GM21717 (cell line): ENCODE measurements around the gene THAP4.

ENCODE experiments used
- ATAC-seq: cut with Tn5 transposase; IDR thresholded peaks from one replicate; pipeline ENCODE4 v1.9.1; 2021; ENCODE audit warnings: mild to moderate bottlenecking, moderate library complexity; ENCODE audit not compliant: unreplicated experiment

The THAP4 gene

DNA sequence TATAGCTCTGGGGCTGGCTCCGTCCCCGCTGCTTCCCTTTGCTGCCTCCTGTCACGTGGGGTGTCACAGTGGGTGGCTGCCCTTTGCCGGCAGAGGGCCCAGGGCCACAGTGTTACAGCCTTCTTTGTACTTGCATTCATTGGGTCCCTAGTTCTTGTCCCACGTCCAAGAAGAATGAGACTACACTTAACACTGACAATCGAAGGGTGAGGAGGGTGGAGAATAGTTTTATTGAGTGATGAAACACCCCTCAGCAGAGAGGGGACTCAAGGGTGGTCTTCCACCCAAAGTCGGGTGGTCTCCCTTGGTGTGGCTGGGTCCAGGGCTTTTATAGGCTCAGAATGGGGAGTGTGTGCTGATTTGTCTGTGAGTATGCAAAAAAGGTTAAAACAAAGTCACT, 2.4 kb upstream of the THAP4 start:
- no peak for ATAC-seq

DNA sequence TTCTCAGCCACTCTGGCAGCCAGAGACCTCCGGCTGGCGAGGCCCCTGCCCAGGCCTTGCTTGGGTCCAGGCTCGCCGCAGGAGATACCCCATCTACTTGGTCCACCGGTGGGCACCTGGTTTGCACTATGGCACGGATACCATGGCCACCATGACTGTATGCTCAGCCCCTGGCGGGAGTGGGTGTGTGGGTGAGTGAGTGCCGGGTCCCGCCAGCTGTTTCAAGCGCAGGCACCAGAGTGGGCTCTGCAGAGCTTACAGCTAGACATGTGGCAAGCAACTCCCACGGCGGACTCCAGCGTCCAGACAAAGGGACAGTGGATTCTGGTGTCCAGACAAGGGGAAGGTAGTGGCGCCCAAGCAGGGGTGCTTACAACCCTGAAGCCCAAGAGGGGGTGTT, 2.0 kb upstream of the THAP4 start:
- ATAC-seq, result no peak

DNA sequence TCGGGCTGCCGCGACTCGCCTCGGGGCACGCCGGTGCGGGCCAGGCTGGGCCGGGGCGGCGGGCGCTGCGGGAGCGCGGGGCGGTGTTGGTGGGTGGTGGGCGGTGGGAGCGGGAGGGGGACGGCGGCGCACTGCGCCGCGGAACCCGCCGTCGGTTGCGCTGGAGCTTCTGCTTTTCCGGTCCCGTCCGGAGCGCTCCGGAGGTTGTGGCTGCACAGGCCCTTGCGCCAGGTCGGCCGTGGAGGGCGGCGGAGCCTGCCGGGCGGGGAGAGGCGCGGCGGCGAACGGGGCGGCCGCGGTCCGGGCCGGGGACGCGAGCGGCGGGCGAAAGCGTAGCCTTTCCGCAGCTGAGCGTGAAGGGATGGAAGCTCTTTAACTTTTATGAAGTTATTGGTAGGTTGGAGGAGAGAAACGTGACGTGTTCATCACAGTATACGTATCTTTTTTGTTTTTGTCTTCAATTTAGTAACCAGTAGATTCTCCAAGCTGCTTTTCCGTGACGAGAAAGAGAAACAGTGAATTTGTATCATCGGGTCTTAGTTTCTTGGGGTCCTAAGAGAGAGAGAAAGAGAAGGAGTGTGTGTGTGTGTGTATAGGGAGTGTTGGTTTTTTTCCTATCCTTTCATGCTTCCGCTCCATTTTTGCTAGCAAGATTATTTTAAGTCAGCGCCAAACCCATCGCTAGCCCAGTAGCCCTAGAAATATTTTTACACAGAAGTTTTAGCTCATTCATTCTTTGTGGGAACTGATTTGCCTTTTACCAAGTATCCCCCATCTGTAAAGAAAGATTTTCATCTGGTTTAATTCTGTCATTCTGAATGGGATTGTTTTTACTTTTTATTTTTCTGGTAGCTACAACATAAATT, 1.1 kb upstream of the THAP4 start:
- ATAC-seq, result peak; percentile 15

DNA sequence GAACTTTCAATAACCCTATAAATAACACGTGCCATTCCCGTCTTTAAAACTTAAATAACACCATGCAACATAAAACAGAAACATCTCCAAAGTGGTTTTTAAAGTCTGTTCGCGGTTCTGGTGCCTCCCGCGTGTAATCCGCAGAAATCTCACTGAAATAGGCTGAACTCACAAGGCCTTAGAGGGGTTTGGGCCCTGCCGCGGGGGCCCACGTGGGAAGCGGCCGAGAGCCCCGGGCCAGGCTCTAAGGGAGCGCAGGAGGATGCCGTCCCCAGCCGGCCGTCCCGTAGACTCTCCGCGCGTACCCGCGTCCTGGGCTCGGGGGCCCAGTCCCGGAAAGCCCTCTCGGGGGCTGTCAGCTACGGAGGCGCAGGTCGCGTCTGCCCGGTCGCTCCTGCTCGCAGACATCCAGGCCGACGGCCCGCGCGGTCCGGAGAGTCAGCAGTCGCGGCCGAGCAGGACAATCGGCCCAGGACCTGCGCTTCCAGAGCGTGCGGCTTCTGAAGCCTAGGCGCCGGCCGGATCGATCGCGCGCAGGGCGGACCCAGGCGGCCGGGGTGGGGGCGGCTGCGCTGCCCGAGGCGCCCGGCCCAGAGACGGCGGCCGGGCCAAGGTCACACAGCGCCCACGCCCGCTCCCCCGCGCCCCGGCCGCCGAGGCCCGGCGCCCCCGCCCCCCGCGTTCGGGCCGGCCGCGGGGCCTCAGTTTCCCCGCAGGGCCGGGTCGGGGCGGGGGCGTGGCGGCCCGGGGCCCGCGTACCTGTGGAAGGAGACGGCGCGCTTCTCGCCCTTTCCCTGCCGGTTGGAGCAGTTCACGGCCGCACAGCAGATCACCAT, 558 bp downstream of the THAP4 start:
- peak; percentile 32 for ATAC-seq

DNA sequence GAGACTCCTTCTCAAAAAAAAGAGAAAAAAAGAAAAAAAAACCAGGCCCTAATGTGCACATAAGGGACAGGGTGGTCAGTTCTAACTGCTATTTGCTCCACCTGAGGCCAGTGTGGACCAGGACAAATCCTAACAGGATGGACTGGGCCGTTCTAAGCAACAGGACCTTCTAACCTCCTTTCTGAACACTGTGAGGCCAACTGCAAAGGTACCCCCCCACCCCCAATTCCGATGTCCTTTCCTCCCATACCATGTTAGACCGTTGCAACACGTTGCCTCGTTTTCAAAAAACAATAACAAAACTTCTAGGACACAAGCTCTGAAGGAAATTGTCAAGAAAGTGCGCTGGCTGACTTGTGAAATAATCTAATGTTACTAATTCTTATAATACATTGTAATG, 1.2 kb downstream of the THAP4 start:
- ATAC-seq, result no peak

DNA sequence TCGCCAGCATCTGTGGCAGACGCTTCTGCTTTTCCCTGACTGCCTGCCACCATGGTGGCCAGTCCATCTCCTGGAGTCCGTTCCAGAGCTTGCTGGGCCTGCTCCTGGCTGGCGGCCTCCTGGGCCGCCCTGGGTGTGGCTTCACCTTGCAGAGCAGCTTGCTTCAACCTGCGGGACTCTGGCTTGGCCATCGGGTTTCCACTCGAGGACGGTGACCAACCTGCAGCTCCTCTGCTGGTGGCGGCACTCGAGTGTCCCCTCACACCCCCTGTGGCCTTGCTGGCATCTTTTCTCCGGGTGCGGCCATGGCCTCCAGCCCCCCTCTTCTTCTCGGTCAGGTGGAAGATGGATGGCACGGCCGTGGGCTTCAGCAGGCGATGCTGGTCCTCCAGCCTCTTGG, 3.4 kb downstream of the THAP4 start:
- no peak for ATAC-seq

DNA sequence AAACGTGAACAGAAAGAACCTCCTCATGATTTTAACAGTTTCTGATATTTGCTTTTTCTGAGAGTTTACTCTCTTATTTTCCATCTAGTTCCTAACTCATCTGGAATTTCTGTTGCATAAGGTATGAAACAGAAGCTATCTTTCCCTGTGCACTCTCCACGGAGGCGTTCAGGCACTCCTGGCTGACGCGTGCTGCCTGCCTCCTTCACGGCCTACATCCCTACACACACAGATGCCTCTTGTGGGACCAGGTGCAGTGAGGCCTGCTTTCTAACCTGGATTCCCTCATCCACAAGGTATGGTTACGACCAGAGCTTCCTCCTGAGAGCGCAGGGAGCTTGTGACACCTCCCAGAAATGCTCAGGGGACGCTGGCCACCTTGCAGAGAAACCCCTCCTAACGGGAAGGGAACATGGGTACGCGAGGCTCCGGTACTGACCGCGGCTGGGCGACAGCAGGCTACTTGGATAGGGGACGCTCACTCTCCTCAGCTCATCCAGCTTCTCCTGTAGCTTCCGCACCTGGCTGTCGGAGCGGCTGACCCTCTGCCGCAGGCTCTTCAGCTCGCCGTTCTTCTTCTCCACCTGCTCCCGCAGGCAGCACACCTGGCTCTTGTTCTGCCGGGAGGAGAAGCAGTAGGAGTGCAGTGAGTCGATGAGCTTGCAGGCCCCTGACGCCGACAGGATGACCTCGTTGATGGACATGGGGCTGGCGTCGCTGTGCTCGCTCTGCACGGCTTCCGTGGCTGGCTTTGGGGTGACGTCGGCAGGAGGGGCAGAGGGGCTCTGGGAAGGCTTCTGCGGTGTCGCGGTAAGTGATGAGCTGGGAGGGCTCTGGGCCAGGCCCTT, 4.3 kb downstream of the THAP4 start:
- ATAC-seq, result no peak

DNA sequence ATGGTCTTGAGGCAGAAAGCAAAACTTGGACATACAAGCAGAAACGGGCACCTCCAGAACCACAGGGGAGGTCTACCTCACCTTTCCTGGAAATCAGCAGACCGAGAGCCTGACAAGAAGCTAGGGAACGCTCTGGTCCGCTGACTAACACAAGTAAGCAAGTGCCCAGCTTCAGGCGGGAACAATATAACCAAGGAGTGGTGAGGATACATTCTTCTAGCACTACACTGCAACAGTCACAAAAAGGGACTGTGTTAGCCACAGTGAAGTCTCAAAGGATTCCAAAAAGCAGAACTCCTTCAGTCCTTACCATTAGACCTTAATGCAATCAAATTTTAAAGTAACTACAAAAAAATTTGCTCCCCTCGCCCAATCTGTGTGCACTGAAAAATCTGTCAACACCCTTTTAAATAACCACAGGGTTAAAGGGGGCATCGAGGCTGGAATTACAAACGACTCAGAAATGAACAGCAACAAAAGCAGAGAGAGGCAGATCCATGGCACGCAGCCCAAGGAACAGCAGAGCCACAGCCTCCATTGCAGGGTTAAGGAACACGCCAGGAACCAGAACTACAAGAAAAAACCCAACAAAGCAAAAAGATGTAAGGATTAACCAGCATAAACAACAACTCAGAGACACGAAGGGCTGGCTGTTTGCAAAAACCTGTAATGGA, 7.1 kb downstream of the THAP4 start:
- ATAC-seq, result no peak

DNA sequence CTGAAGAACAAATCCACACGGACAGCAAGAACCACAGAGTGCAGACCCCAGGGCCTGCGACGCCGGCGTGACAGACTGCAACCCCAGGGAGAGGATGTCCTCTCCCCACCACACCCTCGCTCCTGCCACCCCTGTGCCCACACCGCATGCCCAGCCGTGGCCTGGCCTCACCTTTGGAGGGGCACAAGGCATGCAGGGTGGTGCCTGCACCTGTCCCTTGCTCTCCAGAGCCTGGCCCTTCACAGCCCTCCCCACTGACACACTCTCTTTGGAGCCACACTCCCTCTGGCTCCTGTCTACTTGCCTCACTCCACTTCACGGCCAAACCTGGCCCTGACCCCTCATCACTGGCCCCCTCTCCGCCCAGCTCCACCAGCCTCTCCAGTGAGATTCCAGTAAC, 9.3 kb downstream of the THAP4 start:
- no peak for ATAC-seq

DNA sequence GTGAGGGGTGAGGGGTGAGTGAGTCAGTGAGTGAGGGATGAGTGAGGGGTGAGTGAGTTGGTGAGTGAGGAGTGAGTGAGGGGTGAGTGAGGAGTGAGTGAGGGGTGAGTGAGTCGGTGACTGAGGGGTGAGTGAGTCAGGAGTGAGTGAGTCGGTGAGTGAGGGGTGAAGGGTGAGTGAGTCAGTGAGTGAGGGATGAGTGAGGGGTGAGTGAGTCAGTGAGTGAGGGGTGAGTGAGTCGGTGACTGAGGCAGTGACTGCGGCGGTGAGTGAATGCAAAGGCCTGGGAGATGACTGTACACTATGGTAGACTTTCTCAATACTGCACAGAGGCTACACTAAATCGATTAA, 16.6 kb downstream of the THAP4 start:
- no peak for ATAC-seq

DNA sequence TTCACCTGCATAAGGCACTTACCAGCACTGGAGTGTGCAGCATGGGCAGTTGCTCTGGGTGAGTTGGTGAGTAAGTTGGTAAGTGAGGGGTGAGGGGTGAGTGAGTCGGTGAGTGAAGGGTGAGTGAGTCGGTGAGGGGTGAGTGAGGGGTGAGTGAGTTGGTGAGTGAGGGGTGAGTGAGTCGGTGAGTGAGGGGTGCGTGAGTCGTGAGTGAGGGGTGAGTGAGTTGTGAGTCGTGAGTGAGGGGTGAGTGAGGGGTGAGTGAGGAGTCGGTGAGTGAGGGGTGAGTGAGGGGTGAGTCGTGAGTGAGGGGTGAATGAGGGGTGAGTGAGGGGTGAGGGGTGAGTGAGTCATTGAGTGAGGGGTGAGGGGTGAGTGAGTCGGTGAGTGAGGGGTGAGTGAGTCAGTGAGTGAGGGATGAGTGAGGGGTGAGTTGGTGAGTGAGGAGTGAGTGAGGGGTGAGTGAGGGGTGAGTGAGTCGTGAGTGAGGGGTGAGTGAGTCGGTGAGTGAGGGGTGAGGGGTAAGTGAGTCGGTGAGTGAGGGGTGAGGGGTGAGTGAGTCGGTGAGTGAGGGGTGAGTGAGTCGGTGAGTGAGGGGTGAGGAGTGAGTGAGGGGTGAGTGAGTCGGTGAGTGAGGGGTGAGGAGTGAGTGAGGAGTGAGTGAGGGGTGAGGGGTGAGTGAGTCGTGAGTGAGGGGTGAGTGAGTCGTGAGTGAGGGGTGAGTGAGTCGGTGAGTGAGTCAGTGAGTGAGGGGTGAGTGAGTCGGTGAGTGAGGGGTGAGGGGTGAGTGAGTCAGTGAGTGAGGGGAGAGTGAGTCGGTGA, 17.1 kb downstream of the THAP4 start:
- no peak for ATAC-seq

DNA sequence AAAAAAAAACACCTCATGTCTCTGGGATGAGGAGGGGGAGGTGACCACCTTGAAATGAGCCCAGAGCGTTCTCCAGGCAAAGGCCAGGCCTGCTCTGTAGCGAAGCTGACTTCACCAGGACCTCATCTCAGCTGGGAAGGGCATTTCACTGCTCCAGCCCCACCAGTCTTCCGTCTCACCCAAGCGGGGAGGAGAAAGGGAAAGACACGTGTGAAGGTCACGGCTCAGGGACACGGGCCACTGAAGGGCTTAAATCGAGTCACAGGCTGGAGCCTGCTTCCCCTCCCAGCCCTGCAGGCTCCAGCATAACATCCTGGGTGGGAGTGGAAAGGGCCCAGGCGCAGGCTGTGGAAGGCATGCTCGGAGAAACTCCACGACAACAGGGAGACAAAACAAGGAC, 18.1 kb downstream of the THAP4 start:
- no peak for ATAC-seq

DNA sequence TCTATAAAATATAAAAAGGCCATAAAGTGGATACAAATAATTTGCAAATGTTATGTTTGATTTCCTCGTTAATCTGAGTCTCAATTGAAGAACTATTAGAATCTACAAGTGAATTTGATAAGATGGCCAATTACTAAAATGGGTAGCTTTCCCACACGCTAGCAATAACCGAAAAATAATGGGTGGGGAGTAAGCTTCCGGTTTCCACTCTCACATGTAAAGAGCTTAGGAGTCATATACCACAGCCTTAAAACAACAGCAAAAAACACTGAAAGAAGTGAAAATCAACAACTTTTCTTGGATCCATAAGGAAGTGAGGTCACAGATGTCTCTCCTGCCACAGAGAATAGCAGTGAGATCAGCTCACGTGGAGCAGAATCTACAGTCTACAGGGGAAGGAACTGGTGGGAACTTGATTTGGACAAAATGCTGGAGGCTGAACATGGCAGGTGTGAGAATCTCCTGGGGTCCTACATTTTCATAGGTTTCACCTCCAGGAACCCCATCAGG, 18.6 kb downstream of the THAP4 start:
- no peak for ATAC-seq

DNA sequence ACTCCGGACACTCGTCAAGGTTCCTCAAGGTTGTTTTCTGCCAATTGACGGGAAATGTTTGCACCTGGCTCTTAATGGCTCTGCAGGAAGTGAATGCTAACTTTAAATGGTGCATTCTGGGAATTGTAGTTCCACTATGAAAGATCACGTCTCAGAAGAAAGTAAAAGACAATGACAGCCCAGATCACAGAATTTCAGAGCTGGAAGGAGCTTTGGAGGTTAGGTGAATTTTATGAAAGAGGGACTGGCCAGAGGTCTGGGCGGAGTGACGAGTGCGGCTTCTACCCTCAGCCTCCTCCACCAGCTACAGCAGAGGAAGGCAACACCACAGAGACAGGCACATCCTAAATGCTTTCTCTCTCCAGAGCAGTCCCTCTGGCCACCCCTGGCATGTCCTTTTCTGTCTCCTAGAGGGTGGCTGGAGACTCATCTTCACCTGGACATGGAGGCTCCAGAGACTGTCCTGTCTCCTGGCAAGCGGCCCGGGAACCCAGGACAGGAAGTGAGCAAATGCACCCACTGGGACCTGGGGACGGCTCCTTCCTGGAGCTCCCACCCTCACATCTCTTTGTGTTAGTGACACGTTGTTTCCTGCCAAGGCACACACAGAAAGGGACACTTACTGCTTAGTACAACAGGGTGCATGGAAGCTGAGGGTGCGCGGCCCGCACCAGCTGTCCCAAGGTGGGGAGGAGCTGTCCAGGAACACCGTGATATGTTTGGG, 19.4 kb downstream of the THAP4 start:
- peak; percentile 48 for ATAC-seq

DNA sequence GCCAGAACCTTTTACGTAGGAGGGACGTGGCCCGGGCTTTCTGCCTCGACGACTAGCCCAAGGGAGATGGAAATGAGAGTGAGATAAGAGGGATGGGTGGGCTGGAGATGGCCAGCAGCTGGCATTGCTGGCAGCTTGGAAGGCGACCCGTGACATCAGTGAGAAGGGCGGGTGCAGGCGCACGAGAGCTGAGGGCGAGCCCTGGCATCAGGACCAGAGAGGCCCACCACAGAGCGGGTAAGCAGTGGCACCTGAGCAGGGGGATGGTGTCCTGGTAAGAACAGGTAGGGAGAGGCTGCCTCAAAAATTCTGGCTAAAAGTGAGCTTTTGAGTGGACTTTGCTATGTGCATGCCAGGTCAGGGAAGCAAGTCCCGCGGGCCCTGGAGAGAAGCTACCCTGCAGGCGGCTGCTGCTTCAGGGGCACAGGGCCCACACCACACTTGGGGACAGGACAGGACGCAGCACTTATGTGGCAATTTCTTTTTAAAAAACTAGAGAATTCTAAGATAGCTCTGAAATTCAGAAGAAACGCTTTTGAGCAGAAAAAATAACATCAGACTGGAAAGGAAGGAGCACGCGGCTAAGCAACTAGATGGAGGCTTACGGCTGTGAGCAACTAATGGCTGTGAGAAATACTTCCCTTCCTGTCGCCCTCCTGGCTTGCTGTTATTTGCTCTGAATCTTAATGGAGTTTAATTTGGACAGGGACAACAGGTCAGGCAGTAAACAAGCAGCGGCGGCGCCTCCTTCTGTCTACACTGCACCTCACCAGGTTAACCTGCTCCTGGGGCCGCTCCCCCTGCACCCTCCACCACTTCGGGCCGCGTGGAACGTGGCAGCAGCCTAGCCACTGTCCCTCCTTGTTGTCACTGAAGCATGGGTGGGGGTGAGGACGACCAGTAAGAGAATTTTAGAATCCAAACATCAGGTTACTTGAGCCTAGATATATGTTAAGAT, 20.5 kb downstream of the THAP4 start:
- no peak for ATAC-seq

DNA sequence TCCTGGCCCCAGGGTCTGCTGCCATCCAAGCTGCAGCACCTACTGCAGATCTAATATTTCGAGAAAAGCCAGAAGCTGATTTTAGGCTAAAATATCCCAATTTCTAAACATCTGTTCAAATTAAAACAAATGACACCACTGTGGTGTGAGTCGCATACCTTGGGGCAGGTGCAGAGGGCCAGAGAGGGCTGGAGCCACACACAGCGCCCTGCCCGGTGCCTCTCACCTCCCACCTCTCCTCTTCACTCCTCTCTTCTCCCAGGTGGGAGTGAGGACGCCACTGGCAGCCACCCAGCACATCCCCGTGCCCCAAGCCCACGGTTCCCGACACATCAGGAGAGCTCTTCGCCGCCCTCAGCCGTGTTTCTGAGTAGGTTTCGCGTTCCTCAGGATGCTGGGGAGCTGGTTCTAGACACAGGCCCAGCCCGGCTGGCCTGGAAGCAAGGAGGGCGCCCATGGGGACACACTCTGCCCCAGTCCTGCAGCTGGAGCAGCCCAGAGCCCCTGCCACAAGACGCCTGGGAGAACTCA, 21.4 kb downstream of the THAP4 start:
- no peak for ATAC-seq

DNA sequence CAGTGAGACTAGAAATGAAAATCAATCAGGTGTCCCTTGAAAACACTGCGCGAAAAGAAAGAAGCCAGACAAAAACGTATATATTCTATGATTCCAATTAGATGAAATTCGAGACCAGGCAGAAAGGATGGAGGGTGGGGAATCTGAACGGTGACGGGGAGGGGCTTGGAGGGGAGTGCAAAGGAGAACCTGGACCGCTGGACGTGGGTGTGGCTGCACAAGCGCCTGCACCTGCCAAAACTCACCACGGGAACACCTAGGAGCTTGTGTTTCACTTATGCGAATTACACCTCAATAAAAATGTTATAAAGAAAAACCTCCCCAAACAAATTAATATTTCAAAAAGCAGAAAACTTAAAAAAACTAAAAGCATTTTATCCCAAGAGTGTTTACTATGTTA, 21.9 kb downstream of the THAP4 start:
- ATAC-seq, result no peak
